ENCODE results near the gene KIZ. TPM values are rescaled to one million over a fixed set of nuclear protein-coding genes. Genes with fewer than 3 reads are reported as not detected.

The KIZ gene

Small RNAs within 50 kb of the gene (small RNA-seq; reads per million reads assigned to genes)
- gene RNA5SP477 (ENCODE audit: low read depth): not detected

Measured in mesenchymal stem cell (in vitro differentiated cells and primary cell).